ENCODE data around the gene GRIK2.

Gene GRIK2

DNA sequence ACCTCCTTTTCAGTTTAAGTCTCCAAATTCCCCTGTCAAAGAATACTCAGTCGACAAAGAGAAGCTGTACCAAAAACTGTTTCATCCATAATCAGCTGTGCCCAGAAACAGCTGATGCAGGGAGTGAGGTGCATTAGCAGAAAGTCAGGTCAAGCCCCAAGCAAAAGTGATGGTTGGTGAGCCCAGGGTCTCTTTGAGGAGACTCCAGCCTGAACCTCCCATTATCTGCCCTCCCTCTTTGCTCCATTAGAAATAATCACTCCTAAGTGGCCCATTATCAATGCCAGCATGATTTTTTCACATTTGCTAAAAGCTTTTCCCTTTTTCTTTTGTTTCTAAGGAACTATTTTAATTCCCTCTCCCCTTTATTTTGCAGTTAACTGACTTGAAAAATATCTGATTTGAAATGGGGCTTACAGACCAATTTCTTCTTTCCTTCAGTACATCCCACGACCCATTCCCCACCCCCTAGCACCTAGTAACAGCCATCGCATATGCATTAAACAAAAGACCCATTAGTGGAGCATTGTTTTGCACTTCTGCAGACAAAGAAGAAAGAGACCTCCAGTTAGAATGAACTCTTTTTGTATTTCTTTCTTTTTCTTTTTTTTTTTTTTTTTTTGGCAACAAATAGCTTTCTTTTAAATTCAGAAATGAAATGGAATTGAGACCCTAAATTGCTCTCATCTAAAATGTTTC, 257.0 kb downstream of the GRIK2 start:
- DNase-seq = no peak

DNA sequence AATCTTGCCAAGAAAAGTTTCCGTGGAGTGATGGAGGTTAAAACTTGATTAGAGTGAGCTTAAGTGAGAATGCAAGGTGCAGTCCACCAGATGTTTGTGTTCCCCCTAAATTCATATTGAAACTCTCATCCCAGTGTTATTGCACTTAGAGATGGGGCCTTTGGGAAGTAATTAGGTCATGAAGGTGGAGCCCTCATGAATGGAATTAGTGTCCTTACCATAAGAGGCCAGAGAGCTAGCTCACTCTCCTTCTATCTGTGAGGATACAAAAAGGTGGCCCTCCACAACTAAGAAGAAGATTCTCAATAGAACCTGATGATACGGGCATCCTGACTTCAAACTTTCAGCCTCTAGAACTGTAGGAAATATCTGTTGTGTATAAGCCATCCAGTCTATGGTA, 258.6 kb downstream of the GRIK2 start:
- DNase-seq = no peak

DNA sequence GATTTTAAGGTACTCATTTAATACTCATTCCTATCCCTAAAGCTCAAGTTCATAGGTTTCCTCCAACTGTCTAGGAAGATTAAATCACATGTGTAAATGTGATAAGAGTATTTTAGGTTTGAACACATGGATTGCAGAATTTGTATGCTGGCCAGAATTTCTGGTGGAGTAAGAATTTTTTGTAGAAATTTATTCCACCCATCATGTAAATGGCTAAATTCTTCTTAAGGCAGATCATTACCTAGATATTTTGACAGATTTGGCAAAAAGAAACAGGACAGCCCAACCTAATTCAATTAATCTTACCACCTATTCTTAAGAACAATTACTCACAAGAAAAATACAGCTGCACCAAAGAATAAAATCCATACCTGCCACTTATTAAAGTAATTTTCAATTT, 261.6 kb downstream of the GRIK2 start:
- DNase-seq = no peak

GRCh38 chr6:101662111-101662897, 268.8 kb downstream of the GRIK2 start:
- no peak for DNase-seq

DNA sequence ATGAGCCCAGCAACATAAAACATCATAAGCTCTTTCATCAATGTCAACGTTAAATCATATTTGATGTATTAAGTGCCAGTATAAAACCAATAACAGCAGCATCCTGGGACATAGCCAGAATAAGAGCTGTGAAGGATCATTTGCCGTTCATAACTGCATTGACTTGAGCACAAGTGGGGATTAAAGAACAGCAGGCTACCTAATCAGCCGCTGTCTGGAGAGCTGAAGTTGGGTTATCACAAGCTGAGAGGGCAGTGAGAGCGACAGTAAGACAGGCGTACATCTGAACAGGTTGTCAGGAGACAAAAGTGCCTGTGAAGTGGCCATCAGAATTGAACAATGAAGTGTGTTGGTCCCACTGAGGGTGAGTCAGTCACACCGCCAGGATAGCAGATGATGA, 269.6 kb downstream of the GRIK2 start:
- DNase-seq = no peak

DNA sequence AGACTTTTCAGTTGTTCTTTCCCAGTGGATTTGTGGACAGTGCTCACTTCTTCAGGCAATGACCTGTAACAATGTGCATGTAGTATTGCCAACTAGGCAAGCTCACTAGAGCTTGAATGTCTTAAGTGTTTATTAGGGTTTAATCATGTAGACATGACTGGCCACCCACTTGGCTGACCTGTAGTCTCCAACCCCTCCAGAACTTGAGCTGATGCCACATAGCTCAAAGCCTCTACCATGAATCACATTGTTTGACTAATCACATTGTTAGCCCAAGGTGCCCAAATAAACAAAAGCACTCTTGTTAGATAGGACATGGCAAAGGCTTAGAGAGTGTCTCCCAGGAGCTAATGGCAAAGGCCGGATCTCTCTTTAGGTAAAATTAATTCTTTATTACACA, 272.7 kb downstream of the GRIK2 start:
- DNase-seq = no peak

DNA sequence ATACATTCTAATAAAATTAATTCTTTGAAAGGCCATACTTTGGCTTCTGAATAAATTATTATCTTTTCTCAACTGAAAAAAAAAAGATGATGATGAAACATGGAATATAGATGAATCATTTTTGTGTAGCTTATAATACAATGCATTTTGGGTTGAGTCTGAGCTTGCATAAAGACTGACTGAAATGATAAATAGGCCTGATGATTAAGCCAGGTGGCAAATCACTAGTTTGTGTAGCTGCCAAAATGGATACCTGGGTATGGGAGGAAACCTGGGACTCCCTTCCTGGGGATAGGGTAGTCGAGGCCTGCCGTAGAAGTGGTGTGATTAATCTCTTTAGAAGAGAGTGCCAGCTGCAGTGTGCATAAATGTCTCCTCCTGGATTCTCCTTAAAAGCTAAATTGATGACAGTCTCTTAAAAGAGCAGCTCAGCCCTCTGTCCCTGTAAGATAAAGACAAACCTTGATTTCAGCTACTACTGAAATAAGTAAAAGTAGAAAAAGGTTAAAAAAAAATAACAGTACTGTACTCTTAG, 275.1 kb downstream of the GRIK2 start:
- peak; percentile 13 for DNase-seq

DNA sequence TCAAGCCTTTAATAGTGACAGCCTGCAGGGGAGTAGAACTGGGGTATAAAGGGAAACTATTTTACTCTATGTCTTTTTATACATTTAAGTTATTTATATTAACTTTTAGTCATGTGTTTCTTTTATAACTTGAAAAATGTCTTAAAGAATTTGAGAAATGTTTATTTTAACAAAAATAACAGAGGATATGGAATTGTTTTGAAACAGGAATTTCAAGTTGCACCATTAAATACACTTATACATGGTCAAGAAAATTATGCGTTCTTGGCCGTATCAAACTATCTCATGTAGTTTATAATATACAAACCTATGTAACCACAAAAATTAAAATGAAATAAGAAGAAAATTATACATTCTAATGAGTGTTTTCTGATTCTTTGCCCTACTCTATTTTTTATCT, 282.7 kb downstream of the GRIK2 start:
- DNase-seq = no peak

DNA sequence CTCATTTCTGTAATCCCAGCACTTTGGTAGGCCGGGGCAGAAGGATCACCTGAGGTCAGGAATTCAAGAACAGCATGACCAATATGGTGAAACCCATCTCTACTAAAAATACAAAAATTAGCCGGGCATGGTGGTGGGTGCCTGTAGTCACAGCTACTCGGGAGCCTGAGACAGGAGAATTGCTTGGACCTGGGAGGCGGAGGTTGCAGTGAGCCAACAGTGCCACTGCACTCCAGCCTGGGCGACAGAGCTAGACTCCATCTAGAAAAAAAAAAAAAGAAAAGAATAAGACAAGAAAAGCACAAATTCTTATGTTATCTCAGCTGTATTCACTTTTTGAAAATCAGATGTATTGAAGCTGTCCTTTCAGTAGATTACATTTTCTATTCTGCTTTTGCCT, 289.4 kb downstream of the GRIK2 start:
- no peak for DNase-seq

DNA sequence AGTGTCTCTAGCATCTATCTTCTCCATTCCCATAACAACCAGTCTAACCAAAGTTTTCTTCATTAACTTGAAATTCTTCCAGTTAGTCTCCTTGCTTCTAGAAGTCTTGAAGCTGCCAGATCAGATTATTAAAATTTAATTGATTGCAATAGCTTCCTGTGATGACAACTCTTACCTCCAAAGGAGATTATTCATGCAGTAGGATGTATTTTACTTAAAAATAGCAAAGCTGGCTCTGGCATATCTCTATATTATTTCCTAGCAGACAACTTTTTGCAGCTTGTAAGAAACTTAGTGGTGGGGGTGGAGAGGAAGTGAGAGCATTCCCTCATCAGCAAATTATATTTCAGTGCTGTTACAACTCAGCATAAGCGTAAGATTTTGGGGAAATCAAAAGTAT, 290.4 kb downstream of the GRIK2 start:
- DNase-seq = no peak

DNA sequence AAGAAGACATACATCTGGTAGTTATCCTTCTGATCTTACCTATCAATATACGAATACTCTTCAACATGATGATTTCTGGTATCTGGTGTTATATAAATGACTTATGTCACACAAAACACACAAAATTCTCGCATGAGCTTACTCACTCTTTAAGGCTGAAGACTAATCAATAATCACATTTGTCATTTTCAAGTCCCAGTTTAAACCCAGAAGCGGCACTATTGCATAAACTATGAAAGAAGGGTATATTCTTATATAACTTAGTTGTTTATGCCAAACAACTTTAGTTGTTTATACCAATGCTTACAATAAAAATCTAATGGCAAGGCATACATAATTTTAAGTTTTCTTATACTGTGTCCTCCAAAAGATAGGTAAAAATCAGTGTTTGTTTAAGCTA, 293.1 kb downstream of the GRIK2 start:
- no peak for DNase-seq

DNA sequence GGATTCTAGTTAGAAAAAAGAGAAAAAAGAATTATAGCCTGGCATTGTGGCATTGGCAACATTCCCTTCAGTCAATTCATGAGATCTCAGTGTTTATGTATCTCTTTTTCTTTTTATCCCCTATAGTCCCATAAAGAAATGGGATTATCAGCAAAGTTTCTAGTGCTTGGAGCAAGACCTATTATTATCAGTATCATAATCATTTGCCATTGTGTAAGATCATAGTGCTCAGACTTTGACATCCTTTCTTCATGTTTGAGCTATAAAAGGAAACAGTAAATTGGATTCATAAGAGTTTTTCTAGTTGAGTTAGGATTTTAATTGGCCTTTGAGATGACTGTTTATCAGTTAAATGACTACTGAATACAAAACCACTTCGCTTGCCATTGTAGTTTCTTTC, 295.6 kb downstream of the GRIK2 start:
- DNase-seq = no peak

- no peak for DNase-seq
These were observed 296.2 kb downstream of the GRIK2 start for GRCh38 chr6:101689695-101690094.

DNA sequence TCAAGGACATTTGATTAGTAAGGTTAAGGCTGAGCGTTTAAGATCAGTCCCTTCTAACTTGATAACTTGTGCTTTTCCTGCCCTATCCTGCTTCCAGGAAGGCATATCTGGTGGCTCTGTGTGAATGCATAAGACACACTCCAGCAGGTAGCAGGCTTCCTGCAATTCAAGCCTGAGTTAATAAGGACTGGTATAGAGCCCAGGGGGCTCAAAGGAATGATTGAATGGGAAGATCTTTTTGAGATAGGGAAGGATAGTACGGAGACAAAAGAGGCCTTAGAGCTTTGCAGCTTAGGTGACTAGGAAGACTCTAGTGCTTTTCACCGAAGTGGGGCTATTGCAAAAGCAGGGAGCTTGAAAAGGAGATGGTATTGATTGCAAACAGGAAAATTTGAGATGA, 307.1 kb downstream of the GRIK2 start:
- DNase-seq = no peak

DNA sequence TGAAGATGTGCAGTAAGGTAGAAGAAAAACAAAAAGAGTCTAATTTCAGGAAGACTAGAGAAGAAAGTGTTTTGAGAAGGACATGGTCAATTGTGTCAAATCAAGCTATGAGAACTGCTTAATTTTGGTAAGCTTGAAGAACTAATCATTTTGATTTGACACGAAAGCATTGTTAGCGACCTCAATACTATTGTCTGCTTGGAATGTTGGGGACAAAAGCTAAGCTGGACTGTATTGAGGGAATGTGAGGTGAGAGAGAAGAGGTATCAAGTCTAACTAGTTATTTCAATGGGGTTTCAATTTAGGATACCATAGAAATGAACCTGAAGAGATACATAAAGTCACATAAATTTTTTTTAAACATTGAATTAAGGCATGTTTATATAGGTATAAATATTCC, 309.8 kb downstream of the GRIK2 start:
- no peak for DNase-seq

DNA sequence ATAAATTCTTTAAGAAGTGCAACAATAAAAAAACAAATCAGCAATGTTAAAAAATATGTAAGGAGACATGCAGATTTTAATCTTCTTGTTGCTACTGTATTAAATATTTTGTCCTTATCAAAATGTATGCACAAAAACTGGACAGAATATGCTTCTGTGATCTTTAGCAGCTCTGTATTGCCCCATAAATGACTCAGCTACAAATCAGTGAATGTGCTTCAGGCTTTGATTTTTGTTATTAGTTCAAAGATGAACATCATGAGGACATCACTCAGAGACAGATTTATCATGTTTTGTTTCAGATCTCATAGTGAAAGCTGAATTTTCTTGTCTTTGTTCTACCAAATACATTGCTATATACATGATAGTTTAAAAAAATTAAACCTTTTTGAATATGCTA, 312.4 kb downstream of the GRIK2 start:
- no peak for DNase-seq

DNA sequence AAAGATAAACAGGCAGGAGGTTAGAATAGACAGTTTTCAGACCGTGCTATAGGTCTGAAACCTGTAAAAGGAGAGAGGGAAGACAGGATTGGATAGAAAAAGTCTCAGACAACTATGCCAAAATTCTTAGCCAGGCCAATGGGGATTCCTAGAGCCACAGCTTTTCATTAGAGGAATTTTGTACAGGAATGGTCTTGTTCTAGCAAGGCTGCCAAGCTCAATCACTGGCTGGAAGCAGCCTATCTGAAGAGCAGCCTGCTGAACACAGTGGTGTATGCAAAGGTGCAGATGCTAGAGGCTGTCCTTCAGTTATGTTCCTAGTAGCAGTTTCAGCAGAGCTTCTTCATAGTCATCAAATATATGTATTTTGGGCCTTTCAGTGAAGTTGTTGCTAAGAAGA, 313.1 kb downstream of the GRIK2 start:
- DNase-seq = no peak

DNA sequence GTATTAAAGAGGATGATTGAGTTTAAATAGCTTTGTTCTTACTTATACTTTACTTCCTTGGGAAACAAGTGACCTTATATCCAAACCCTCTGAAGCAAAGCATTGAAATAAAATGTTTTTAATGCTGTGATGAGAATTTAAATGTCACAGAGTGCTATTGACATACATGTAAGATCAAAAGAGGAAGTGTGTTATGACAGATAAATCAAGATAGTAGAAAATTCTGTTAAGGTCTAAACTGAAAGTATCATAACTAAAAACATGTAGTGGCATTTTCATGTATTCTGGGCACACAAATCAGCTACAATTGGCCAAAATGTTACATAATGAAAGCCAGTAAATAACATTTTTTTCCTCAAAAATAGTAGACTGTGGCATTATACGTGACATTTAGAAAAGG, 318.0 kb downstream of the GRIK2 start:
- DNase-seq = no peak

DNA sequence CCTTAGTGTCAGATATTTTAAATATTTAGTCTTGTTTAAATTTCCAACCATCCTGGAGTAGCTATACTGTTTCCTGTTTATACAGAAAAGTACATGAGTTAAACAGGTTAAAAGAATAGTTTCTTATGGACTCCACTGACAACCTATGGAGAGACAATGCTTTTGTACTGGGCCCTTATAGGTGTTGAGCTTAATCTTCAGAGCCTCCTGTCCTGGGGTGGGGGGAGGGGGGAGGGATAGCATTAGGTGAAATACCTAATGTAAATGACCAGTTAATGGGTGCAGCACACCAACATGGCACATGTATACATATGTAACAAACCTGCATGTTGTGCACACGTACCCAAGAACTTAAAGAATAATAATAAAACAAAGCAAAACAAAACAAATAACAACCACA, 322.9 kb downstream of the GRIK2 start:
- no peak for DNase-seq

GRCh38 chr6:101716810-101717209, 323.3 kb downstream of the GRIK2 start:
- DNase-seq = no peak

DNA sequence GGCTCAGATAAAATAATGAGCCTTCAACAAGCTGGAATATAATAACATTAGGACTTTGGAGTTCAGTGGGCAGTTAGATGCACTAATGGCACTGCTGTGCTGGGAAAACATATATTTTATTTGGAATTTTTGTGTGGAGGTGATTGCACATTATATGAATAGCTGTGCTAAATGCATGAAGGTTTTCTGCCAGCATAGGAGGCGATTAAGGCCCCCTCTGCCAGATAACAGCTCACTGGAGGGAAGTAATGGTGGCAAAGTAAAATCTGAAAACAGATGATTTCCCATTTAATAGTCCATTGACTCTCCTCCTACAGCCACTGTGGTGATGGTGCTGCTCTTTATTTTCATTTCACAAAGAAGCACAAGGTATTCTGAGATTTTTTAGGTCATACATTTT, 326.0 kb downstream of the GRIK2 start:
- no peak for DNase-seq

DNA sequence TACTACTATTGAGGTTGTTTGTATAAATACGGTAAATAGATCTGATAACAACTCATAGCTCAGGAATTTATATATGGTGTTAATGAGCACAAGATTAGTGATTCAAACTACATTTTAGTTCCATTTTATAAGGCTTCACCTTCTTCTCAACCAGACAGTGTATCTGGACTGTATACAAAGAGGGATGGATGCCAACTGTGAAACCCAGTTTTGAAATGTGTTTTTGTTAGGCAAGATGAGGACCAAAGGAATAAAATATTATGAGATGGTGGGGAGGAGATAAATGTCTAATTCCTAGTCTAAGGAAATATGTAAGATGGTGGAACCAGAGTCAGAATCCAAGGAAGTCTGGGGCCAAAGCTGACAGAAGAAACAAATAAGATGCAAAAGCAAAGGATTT, 329.0 kb downstream of the GRIK2 start:
- DNase-seq = no peak

- DNase-seq = no peak
These were observed 329.6 kb downstream of the GRIK2 start for GRCh38 chr6:101722991-101723579.

DNA sequence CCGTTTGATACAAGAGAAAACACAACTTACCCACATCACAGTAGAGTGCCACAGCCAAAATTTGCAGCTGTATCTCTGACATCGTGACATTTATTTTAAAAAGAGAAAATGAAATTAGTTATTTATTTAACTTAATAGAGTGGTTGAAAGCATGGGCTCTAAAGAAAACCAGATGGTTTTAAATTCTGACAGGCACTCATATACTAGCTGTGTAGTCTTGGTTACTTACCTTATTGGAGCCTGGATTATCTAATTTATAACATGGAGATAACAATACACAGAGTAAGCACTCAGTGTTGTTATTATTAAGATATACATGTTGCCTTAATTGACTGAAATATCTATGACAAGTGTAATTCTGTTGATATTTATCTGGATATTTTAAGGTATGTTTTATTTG, 334.9 kb downstream of the GRIK2 start:
- DNase-seq = no peak

Data from NCI-H1694 treated with DMSO at 0.1 percent for 48 hours (cell line).